ENCODE data around the gene ELAVL3. TPM values are rescaled to one million over a fixed set of nuclear protein-coding genes. Genes with fewer than 3 reads are reported as not detected.

The ELAVL3 gene
- total RNA-seq, 4 donors from 2014 or later: not detected

DNA sequence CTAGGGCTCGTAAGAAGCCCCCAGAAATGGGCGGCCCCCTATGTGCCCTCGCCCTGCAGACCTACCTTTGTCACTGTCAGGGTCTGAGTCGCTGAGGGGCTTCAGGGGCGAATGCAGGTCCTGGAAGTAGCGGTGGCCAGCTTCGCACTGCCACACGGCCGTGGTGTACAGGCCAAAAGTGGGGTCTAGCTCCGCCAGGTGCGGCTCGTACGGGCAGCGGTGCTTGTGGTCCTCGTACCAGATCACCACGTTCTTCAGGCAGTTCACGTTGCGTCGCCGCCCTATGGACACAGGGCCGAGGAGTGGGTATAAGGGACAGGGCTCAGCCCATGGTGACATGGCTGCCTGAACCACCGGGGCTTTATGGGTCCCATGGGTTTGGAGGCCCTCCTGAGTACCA, 15.0 kb upstream of the ELAVL3 start:
- intact Hi-C loops (cut with DNase I; ENCODE audit: low total_unique reads): loop anchor here (10.0 kb wide), 1 partner anchor 89 kb away; no protein-coding TSS in a partner anchor
- TF ChIP-seq, protein P1, sequence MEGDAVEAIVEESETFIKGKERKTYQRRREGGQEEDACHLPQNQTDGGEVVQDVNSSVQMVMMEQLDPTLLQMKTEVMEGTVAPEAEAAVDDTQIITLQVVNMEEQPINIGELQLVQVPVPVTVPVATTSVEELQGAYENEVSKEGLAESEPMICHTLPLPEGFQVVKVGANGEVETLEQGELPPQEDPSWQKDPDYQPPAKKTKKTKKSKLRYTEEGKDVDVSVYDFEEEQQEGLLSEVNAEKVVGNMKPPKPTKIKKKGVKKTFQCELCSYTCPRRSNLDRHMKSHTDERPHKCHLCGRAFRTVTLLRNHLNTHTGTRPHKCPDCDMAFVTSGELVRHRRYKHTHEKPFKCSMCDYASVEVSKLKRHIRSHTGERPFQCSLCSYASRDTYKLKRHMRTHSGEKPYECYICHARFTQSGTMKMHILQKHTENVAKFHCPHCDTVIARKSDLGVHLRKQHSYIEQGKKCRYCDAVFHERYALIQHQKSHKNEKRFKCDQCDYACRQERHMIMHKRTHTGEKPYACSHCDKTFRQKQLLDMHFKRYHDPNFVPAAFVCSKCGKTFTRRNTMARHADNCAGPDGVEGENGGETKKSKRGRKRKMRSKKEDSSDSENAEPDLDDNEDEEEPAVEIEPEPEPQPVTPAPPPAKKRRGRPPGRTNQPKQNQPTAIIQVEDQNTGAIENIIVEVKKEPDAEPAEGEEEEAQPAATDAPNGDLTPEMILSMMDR (IDR thresholded peaks at IDR 0.05): no peak
- no peak for TF ChIP-seq POLR2A (IDR thresholded peaks at IDR 0.05)
- WGBS, 2 donors: 95 to 97% methylated on average over 20 to 21 of the region's 22 CpGs
- H3K4me3 ChIP-seq (ENCODE audit: low read depth, poor library complexity, severe bottlenecking): no peak overlapping the region
- DNase-seq (ENCODE audit: low spot score in 2 of 2): no peak

DNA sequence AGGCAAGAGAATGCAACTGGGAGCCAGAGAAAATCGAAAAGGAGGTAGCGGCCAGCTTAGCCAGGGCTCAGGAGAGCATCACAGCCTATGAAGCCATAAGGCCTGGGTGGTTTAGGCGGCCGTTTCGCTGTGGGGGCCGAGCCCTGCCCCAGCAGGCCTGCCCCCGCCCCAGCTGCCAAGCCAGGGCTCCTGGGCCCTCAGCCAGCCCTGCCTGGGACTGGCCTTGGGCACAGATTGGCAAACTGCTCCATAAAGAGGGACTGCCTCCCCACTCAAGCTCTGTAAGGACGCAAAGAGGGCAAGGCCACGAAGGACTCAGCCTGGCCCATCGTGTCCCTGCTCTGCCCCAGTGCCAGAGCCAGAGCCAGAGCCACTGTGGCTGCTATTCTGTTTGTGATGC, 14.6 kb upstream of the ELAVL3 start:
- DNase-seq (ENCODE audit: low spot score in 2 of 2): no peak
- TF ChIP-seq, protein P1 (IDR thresholded peaks at IDR 0.05): no peak
- no peak for TF ChIP-seq POLR2A (IDR thresholded peaks at IDR 0.05)
- intact Hi-C loops (cut with DNase I; ENCODE audit: low total_unique reads): loop anchor here (10.0 kb wide), 1 partner anchor 89 kb away; no protein-coding TSS in a partner anchor
- H3K4me3 ChIP-seq (ENCODE audit: low read depth, poor library complexity, severe bottlenecking): no peak overlapping the region
- WGBS, 2 donors: 88% methylated on average over 9 to 10 of the region's 10 CpGs

DNA sequence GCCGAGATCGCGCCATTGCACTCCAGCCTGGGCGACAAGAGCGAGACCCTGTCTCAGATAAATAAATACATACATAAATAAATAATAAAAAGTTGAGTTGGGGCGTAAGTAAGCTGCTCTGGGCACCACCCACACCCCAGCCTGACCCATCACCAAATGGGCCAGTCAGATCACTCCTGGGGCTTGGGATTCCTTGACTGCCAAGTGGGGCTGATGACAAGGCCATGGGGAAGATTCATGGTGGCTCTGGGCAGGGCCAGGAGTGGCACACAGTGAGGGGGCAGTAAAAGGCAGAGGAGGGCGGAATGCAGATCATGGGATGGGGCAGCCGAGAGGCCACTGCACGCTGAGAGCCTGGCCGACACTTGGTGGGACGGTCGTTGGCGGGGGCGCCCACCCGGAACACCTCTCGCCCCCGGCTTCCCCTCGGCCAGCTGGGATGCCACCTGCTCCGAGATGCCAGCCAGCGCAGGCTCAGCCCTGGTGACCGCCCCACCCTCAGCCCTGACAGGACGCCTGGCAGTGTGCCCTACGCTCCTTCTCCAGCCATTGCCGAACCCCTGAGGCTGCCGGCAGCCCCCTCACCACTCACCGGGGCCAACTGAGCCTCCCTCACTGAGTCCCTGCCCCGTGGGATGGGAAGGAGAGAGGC, 13.9 kb upstream of the ELAVL3 start:
- 92 to 93% methylated on average over 26 to 27 of the region's 27 CpGs for WGBS, 2 donors
- TF ChIP-seq POLR2A (IDR thresholded peaks at IDR 0.05): no peak
- TF ChIP-seq, protein P1 (IDR thresholded peaks at IDR 0.05): no peak
- DNase-seq (ENCODE audit: low spot score in 2 of 2): no peak
- no peak overlapping the region for H3K4me3 ChIP-seq (ENCODE audit: low read depth, poor library complexity, severe bottlenecking)
- intact Hi-C loops (cut with DNase I; ENCODE audit: low total_unique reads): loop anchor here (10.0 kb wide), 1 partner anchor 90 kb away; no protein-coding TSS in a partner anchor

DNA sequence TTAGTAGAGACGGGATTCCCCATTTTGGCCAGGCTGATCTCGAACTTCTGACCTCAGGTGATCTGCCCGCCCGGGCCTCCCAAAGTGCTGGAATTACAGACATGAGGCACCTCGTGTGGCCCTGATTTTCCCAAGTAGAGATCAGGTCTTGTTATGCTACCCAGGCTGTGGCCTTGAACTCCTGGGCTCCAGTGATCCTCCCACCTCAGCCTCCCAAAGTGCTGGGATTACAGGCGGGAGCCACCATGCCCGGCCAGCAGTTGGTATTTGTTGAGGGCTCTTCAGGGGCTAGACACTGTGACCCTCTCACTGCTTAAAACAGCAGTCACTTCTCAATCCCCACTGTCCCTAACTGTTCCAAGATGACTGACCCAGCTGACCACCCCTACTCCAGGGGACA, 8.5 kb upstream of the ELAVL3 start:
- DNase-seq (ENCODE audit: low spot score in 2 of 2): no peak
- no peak for TF ChIP-seq POLR2A (IDR thresholded peaks at IDR 0.05)
- TF ChIP-seq, protein P1 (IDR thresholded peaks at IDR 0.05): no peak
- intact Hi-C loops (cut with DNase I; ENCODE audit: low total_unique reads): loop anchor here (10.0 kb wide), 1 partner anchor 205 kb away; no protein-coding TSS in a partner anchor
- H3K4me3 ChIP-seq (ENCODE audit: low read depth, poor library complexity, severe bottlenecking): no peak overlapping the region
- WGBS, 2 donors: 94 to 95% methylated on average over 7 of the region's 7 CpGs

DNA sequence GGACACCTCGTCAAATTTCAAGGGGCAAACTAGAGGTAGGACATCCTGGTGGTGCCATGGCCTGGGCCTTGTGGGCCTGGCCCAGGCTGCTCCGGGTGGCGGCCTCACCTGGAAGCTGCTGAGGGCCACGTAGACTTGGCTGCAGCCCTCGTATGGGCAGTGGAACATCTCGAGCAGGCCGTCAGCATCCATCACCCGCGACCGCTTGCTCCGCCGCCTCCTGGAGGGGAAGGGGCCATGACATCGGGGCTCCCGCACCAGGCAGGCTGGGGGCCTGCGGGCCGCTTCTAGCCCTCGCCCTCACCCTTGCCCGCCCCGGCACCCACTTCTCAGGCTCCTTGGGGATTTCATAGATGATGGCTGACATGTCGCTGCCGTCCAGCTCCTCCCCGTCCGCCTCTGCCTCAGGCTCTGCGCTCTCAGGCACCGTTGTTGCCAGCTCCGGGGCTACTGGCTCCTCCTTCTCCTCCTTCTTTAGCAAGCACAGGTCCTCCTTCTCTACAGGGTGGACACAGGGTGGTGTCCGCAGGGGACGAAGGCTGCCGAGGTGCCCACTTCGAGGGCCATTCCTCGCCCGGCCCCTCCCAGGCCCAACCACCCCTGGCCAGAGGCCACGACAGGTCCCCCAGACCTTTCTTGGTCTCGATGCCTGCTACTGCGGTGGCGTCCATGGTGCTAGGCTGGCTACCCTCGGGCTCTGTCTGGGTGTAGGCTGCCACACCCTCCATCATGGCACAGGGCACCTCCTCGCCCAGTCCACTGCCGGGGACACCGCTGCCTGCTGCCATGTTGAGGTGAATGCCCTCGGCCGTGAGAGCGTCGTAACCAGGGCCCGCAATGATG, 6.0 kb upstream of the ELAVL3 start:
- DNase-seq (ENCODE audit: low spot score in 2 of 2): no peak
- intact Hi-C loops (cut with DNase I; ENCODE audit: low total_unique reads): loop anchor here (10.0 kb wide), 1 partner anchor 202 kb away; no protein-coding TSS in a partner anchor

More for the DNA sequence above, 6.0 kb upstream of the ELAVL3 start:
- TF ChIP-seq, protein P1 (IDR thresholded peaks at IDR 0.05): no peak
- no peak for TF ChIP-seq POLR2A (IDR thresholded peaks at IDR 0.05)
- 86 to 88% methylated on average over 35 to 41 of the region's 45 CpGs for WGBS, 2 donors
- no peak overlapping the region for H3K4me3 ChIP-seq (ENCODE audit: low read depth, poor library complexity, severe bottlenecking)

All from lower leg skin (tissue), 4 donors.